OCI-M1 (cell line): ENCODE results near the gene SSX2.
"Not testable (repeated sequence)": the region's sequence is repeated elsewhere in the genome, so short reads cannot be mapped to it uniquely, and the experiment has no call there.

Source experiments
- DNase-seq: peaks from one replicate; lab custom pipeline; 2025; lab: John Stamatoyannopoulos, UW

Gene SSX2

DNA sequence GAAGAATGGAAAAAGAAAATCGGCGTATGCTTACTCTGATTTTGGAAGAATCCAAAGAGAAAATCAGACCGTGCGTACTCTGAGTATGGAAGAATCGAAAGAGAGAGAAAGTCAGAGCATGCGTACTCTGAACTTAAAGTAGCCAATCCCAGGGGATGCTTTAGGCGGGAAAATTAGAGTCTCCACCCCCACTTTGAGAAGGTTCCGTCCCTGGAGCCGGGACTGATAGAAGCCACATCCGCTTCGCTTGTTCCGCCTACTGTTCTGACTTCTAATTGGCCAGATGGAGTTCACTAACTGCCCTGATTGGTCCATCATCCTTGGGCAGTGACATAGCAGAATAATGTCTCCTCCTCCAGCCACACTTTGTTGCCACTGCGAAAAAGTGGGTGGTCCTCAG, at the start of gene SSX2:
TSS of gene SSX2 (minus strand) at position 101 of the 400 bp plus-strand sequence. CDS start 1,429 bp downstream, outside the sequence.
- DNase-seq: not testable (repeated sequence)

- DNase-seq: not testable (repeated sequence)
Observed at GRCh38 chrX:52750952-52751351, 44.0 kb upstream of the SSX2 start, which contains the start of gene SSX2B. Gene SSX2B (plus strand): TSS chrX:52751252. CDS start chrX:52752681, 1,429 bp downstream.

DNA sequence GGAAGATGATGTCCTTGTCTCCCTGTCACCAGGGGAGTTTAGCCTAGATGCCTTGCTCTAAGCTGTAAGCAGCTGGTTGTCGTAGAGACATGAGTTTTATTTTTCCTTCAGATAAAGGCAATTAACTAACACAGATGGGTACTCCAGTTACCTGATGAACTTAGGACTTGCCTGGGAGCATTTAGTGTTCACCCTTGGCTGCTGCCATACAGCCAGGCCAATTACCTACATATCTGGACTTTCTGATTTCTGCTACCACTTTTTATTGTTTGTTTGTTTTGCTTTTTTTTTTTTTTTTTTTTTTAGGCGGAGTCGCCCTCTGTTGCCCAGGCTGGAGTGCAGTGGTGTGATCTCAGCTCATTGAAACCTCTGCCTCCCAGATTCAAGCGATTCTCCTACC, 14.9 kb downstream of the SSX2 start:
- DNase-seq: not testable (repeated sequence)

- not testable (repeated sequence) for DNase-seq
Observed at GRCh38 chrX:52662218-52662617, 44.8 kb downstream of the SSX2 start.

GRCh38 chrX:52655475-52655874, 51.5 kb downstream of the SSX2 start:
- DNase-seq: not testable (repeated sequence)

- not testable (repeated sequence) for DNase-seq
Observed at GRCh38 chrX:52654800-52655199, 52.2 kb downstream of the SSX2 start, which contains the start of gene SSX7. Gene SSX7 (minus strand): TSS chrX:52654900. CDS start chrX:52653472, 1,428 bp downstream.

DNA sequence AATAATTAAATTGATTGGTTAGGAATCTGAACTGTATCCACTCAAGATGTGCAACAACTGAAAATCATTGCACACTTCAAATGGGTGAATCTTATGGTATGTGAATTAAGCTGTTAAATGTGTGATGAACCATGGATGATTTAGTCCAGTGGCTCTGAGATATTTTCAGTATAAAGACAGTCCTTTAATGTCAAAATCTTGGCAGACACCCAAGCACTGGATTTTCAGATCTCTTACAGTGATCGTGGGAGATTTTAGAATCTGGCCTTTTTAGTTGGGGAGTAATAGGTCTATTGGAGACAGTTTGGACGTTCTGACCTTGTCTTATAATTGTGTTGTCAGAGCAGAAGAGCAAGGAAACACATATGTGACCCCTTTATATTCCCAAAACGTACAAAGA, 56.3 kb downstream of the SSX2 start:
- not testable (repeated sequence) for DNase-seq

- not testable (repeated sequence) for DNase-seq
Observed at GRCh38 chrX:52648956-52649355, 58.0 kb downstream of the SSX2 start.
